Suprapubic skin (tissue), 4 donors: ENCODE data around the gene RAB40B.

ENCODE experiments used
- POLR2A ChIP-seq, 2 donors: fragments of 450-650 bp; IDR thresholded peaks; one replicate each; pipeline ENCODE4 v1.6.1; 2017; ENCODE audit warnings: antibody characterized with exemption in 2 of 2, mild to moderate bottlenecking in 2 of 2, moderate library complexity in 2 of 2
- POLR2AphosphoS5 ChIP-seq, 3 donors: sonication (generic); formaldehyde crosslinking; IDR thresholded peaks; one replicate each; pipeline ENCODE4 v1.6.1; 2017; ENCODE audit warnings: antibody characterized with exemption in 3 of 3
- TF ChIP-seq, protein P1 (sequence below), 2 donors: fragments of 200-600 bp in 1 of 2; fragments of 450-650 bp in 1 of 2; sonication (generic) in 1 of 2; IDR thresholded peaks; one replicate each; pipeline ENCODE4 v1.5.1; 2016 to 2019; ENCODE audit warnings: antibody characterized with exemption in 2 of 2, mild to moderate bottlenecking in 1 of 2, moderate library complexity in 1 of 2

DNA sequence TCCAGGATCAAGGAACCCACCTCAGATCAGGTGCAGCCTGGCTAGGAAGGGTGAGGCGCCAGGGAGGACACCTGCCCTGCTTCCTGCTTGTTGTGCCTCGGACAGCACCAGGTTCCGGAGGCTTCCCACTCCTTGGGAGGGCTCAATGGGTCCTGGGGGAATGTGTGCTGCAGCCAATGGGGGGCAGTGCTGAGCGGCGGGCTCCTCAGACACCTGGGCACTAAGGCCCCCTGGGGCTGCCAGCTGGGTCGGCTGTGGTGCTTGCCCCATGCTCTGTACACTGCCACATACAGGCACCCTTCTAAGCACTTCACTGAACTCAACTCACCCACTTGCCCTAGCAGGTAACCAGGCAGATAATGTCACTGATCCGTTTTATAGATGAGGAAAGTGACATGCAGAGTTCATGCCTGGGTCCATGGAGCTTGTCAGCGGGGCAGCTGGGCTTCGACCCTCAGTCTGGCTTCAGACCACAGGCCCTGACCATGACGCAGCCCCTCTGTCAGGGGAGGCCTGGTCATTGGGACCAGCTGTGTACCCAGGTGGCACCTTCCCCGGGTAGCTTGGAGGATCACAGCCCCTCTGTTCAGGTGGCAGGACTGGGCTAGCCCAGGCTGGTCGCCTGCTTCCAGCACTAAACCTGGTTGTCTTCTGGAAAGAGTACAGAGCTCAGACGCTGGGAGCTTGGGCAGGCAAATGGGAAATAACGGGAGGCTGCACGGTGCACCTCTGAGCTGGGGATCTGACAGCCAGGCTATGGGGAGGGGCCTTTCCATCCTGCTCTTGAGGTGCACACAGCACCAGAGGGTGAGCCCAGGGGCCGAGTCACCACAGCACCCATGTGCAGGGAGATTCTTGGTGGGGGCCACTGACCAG lies 45.1 kb upstream of the RAB40B start:
- TF ChIP-seq, protein P1, sequence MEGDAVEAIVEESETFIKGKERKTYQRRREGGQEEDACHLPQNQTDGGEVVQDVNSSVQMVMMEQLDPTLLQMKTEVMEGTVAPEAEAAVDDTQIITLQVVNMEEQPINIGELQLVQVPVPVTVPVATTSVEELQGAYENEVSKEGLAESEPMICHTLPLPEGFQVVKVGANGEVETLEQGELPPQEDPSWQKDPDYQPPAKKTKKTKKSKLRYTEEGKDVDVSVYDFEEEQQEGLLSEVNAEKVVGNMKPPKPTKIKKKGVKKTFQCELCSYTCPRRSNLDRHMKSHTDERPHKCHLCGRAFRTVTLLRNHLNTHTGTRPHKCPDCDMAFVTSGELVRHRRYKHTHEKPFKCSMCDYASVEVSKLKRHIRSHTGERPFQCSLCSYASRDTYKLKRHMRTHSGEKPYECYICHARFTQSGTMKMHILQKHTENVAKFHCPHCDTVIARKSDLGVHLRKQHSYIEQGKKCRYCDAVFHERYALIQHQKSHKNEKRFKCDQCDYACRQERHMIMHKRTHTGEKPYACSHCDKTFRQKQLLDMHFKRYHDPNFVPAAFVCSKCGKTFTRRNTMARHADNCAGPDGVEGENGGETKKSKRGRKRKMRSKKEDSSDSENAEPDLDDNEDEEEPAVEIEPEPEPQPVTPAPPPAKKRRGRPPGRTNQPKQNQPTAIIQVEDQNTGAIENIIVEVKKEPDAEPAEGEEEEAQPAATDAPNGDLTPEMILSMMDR (IDR thresholded peaks at IDR 0.05): no peak
- TF ChIP-seq POLR2A (IDR thresholded peaks at IDR 0.05) (no peak), POLR2AphosphoS5 (IDR thresholded peaks at IDR 0.05) (no peak)
